ENCODE measurements around the gene OTOGL. TPM values are rescaled to one million over a fixed set of nuclear protein-coding genes. Genes with fewer than 3 reads are reported as not detected.

The OTOGL gene
- polyA plus RNA-seq, 1 donor = 0.22 TPM

- Histone ChIP-seq H3K36me3 (ENCODE audit: control insufficient read depth, insufficient read depth, low read length) (no peaks in the 10 kb centered on the region), H3K9me3 (ENCODE audit: control insufficient read depth, low read depth, low read length) (no peaks in the 10 kb centered on the region), H3K27me3 (ENCODE audit: control insufficient read depth, insufficient read depth, low read length) (peaks cover 4% of the 10 kb centered on the region), H3K4me1 (ENCODE audit: control insufficient read depth, insufficient read depth, low read length) (no peaks in the 10 kb centered on the region), H3K27ac (ENCODE audit: low read length) (no peak overlapping the region), H3K4me3 (ENCODE audit: low read length) (no peak overlapping the region)
- no CpG with 5 or more reads among the region's 2 CpGs for WGBS (ENCODE audit: insufficient coverage, low lambda C conversion rate)
- no peak for DNase-seq
Measured at GRCh38 chr12:80162177-80162576, 62.8 kb downstream of the OTOGL start.

DNA sequence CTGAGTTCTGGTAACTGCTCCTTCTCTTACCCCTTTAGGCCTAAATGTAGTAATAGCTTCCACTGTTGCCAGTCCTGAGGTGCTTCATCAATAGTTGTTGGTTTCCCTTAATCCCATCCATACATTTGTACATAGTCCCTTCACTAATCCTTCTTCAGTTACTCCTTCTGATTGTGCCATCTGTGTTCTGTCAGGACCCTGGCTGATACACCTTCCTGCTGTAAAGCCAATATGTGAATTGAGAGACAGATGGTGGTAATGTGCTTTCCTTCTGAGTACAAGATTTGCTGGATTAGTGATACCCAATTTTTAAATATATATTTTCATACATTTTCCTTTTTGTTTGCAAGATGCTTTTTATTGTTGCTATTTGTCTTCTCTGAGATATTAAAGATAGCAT is 66.4 kb downstream of the OTOGL start:
- Histone ChIP-seq H3K27me3 (ENCODE audit: control insufficient read depth, insufficient read depth, low read length) (peaks cover 6% of the 10 kb centered on the region), H3K4me3 (ENCODE audit: low read length) (no peak overlapping the region), H3K9me3 (ENCODE audit: control insufficient read depth, low read depth, low read length) (no peaks in the 10 kb centered on the region), H3K4me1 (ENCODE audit: control insufficient read depth, insufficient read depth, low read length) (no peaks in the 10 kb centered on the region), H3K36me3 (ENCODE audit: control insufficient read depth, insufficient read depth, low read length) (no peaks in the 10 kb centered on the region), H3K27ac (ENCODE audit: low read length) (no peak overlapping the region)
- no peak for DNase-seq

DNA sequence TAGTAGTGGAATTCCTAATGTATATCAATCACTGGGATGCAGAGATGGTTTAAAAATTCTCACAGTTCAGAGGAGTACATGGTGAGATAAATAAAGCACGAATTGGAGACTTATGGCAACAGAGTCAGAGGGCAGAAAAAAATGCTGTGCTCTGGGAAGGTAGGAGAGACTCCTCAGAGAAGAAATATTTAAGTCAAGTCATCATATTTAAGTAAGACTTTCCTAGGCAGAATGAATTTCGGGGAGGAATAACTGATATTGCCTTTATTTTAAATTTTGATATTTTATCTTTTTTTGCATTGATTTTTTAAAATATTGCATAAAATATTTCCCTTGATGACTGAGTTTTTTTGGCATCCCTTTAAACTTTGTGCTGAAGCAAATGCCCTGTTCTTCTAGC is 67.4 kb downstream of the OTOGL start:
- no peaks in the 10 kb centered on the region for H3K4me1 ChIP-seq (ENCODE audit: control insufficient read depth, insufficient read depth, low read length)

DNA sequence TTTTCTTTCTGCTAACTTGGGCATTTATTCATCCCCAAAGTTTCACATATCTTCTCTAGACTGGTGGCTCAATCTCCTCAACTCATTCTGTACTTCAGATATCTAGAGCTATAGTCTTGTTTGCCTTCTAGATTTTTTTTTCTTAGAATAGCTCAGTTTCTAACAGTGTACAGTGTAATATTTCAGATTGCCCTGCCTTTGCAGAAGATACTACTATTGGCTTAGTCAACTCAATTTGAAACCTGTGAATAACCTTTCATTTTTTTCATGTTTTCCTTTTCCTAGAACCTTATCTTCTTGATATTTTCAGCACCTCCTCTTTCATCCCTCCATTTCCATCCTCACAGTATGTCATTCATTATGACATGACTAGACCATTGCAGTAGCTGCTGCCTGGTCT is 69.6 kb downstream of the OTOGL start:
- no peaks in the 10 kb centered on the region for H3K9me3 ChIP-seq (ENCODE audit: control insufficient read depth, low read depth, low read length)
- H3K27me3 ChIP-seq (ENCODE audit: control insufficient read depth, insufficient read depth, low read length) = peaks cover 2% of the 10 kb centered on the region
- no peaks in the 10 kb centered on the region for H3K36me3 ChIP-seq (ENCODE audit: control insufficient read depth, insufficient read depth, low read length)
- H3K4me3 ChIP-seq (ENCODE audit: low read length) = no peak overlapping the region
- DNase-seq = no peak
- no peak overlapping the region for H3K27ac ChIP-seq (ENCODE audit: low read length)
- H3K4me1 ChIP-seq (ENCODE audit: control insufficient read depth, insufficient read depth, low read length) = no peaks in the 10 kb centered on the region

More for the DNA sequence above, 67.4 kb downstream of the OTOGL start:
- Histone ChIP-seq H3K27ac (ENCODE audit: low read length) (no peak overlapping the region), H3K9me3 (ENCODE audit: control insufficient read depth, low read depth, low read length) (no peaks in the 10 kb centered on the region), H3K36me3 (ENCODE audit: control insufficient read depth, insufficient read depth, low read length) (no peaks in the 10 kb centered on the region), H3K27me3 (ENCODE audit: control insufficient read depth, insufficient read depth, low read length) (peaks cover 6% of the 10 kb centered on the region), H3K4me3 (ENCODE audit: low read length) (no peak overlapping the region)
- WGBS (ENCODE audit: insufficient coverage, low lambda C conversion rate) = 62% methylated on average over 2 of the region's 2 CpGs
- DNase-seq = no peak

GRCh38 chr12:80170915-80171314 is 71.6 kb downstream of the OTOGL start:
- H3K9me3 ChIP-seq (ENCODE audit: control insufficient read depth, low read depth, low read length) = no peaks in the 10 kb centered on the region
- H3K36me3 ChIP-seq (ENCODE audit: control insufficient read depth, insufficient read depth, low read length) = no peaks in the 10 kb centered on the region
- no peaks in the 10 kb centered on the region for H3K4me1 ChIP-seq (ENCODE audit: control insufficient read depth, insufficient read depth, low read length)
- peaks cover 2% of the 10 kb centered on the region for H3K27me3 ChIP-seq (ENCODE audit: control insufficient read depth, insufficient read depth, low read length)
- H3K4me3 ChIP-seq (ENCODE audit: low read length) = no peak overlapping the region
- no CpG with 5 or more reads among the region's 2 CpGs for WGBS (ENCODE audit: insufficient coverage, low lambda C conversion rate)
- no peak overlapping the region for H3K27ac ChIP-seq (ENCODE audit: low read length)
- DNase-seq = no peak

- Histone ChIP-seq H3K4me1 (ENCODE audit: control insufficient read depth, insufficient read depth, low read length) (no peaks in the 10 kb centered on the region), H3K36me3 (ENCODE audit: control insufficient read depth, insufficient read depth, low read length) (no peaks in the 10 kb centered on the region), H3K27ac (ENCODE audit: low read length) (no peak overlapping the region), H3K4me3 (ENCODE audit: low read length) (no peak overlapping the region), H3K9me3 (ENCODE audit: control insufficient read depth, low read depth, low read length) (no peaks in the 10 kb centered on the region), H3K27me3 (ENCODE audit: control insufficient read depth, insufficient read depth, low read length) (no peaks in the 10 kb centered on the region)
- no CpG with 5 or more reads among the region's 5 CpGs for WGBS (ENCODE audit: insufficient coverage, low lambda C conversion rate)
- no peak for DNase-seq
Measured at GRCh38 chr12:80173083-80173864, 73.9 kb downstream of the OTOGL start.

- Histone ChIP-seq H3K27ac (ENCODE audit: low read length) (no peak overlapping the region), H3K9me3 (ENCODE audit: control insufficient read depth, low read depth, low read length) (no peaks in the 10 kb centered on the region), H3K4me1 (ENCODE audit: control insufficient read depth, insufficient read depth, low read length) (no peaks in the 10 kb centered on the region), H3K36me3 (ENCODE audit: control insufficient read depth, insufficient read depth, low read length) (no peaks in the 10 kb centered on the region), H3K4me3 (ENCODE audit: low read length) (no peak overlapping the region), H3K27me3 (ENCODE audit: control insufficient read depth, insufficient read depth, low read length) (no peaks in the 10 kb centered on the region)
- 100% methylated on average over 1 of the region's 2 CpGs for WGBS (ENCODE audit: insufficient coverage, low lambda C conversion rate)
- no peak for DNase-seq
Measured at GRCh38 chr12:80175307-80175930, 76.1 kb downstream of the OTOGL start.

DNA sequence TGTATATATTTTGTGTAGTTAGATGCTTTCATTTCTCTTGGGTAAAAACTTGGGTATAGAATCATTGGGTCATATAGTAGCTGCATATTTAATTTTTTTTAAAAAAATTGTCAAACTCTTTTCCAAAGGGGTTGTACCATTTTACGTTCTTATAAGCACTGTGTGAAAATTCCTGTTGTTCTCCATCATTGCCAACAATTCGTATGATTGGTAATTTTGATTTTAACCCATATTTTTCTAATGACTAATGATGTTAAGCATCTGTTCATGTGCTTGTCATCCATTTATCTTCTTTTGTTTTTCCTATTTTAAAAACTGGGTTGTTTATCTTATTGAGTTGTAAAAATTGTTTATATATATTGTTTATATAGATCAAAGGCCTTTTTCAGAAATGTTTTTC is 77.4 kb downstream of the OTOGL start:
- 100% methylated on average over 2 of the region's 2 CpGs for WGBS (ENCODE audit: insufficient coverage, low lambda C conversion rate)
- Histone ChIP-seq H3K27me3 (ENCODE audit: control insufficient read depth, insufficient read depth, low read length) (no peaks in the 10 kb centered on the region), H3K36me3 (ENCODE audit: control insufficient read depth, insufficient read depth, low read length) (no peaks in the 10 kb centered on the region), H3K4me3 (ENCODE audit: low read length) (no peak overlapping the region), H3K4me1 (ENCODE audit: control insufficient read depth, insufficient read depth, low read length) (no peaks in the 10 kb centered on the region), H3K27ac (ENCODE audit: low read length) (no peak overlapping the region), H3K9me3 (ENCODE audit: control insufficient read depth, low read depth, low read length) (no peaks in the 10 kb centered on the region)
- no peak for DNase-seq

DNA sequence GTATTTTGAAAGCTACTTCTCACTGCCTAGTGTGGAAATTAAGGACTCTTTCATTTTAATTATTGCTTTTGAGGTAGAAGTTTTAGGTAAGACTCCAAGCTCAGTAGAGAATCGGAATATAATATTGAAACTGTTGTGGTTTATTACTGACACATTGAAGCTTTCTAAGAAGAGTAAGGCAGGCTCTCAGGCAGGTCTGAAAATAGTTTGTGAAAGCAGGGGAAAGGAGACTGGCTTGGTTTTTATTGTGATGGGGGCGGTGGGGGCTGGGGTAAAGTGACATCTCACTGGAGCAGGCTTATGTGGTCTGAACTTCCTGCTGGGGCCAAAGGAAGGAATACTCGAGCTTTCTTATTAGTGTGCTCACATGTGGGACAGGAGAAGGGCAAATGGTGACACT is 79.5 kb downstream of the OTOGL start:
- 80% methylated on average over 1 of the region's 3 CpGs for WGBS (ENCODE audit: insufficient coverage, low lambda C conversion rate)
- Histone ChIP-seq H3K36me3 (ENCODE audit: control insufficient read depth, insufficient read depth, low read length) (no peaks in the 10 kb centered on the region), H3K9me3 (ENCODE audit: control insufficient read depth, low read depth, low read length) (no peaks in the 10 kb centered on the region), H3K27me3 (ENCODE audit: control insufficient read depth, insufficient read depth, low read length) (no peaks in the 10 kb centered on the region), H3K4me3 (ENCODE audit: low read length) (no peak overlapping the region), H3K4me1 (ENCODE audit: control insufficient read depth, insufficient read depth, low read length) (no peaks in the 10 kb centered on the region), H3K27ac (ENCODE audit: low read length) (no peak overlapping the region)
- DNase-seq = no peak

DNA sequence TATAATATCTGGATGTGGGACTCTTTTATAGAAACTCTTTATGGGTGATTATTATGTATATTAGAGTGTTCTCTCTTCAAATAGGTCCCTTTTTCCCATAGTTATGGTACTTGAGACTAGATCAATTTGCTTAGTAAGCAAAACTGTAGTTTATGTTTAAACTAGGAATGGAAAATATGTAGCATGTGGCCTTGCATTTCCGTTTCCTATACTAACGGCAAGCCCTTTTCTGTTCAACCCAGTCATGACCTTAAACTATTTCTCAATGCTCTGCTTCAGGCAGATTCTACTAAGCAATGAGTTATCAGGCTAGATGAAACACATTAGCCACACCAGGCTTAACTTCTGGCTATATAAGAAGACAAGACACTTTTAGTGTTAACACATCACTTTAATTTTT is 84.6 kb downstream of the OTOGL start:
- H3K36me3 ChIP-seq (ENCODE audit: control insufficient read depth, insufficient read depth, low read length) = no peaks in the 10 kb centered on the region
- DNase-seq = no peak
- no peaks in the 10 kb centered on the region for H3K9me3 ChIP-seq (ENCODE audit: control insufficient read depth, low read depth, low read length)
- WGBS (ENCODE audit: insufficient coverage, low lambda C conversion rate) = 80% methylated on average over 1 of the region's 2 CpGs
- no peaks in the 10 kb centered on the region for H3K4me1 ChIP-seq (ENCODE audit: control insufficient read depth, insufficient read depth, low read length)
- no peak overlapping the region for H3K4me3 ChIP-seq (ENCODE audit: low read length)
- H3K27me3 ChIP-seq (ENCODE audit: control insufficient read depth, insufficient read depth, low read length) = no peaks in the 10 kb centered on the region
- H3K27ac ChIP-seq (ENCODE audit: low read length) = no peak overlapping the region

DNA sequence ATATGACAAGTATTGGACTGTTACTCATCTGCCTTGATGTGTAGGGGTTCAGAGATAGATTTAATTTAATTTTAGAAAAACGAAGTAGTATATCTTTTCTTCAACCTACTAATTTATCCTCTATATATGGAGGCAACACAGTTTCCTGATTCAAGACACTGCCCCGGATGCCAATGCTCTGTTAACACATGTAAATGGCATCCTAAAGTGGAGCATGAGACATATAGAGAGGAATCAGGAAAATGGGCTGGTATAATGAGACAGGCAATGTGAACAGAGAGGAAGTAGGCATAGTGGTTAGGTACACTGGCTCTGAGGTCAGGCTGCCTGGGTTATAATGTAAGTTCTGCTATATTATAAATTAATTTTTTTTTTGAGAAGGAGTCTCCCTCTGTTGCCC is 85.6 kb downstream of the OTOGL start:
- Histone ChIP-seq H3K4me3 (ENCODE audit: low read length) (no peak overlapping the region), H3K9me3 (ENCODE audit: control insufficient read depth, low read depth, low read length) (no peaks in the 10 kb centered on the region), H3K36me3 (ENCODE audit: control insufficient read depth, insufficient read depth, low read length) (no peaks in the 10 kb centered on the region), H3K4me1 (ENCODE audit: control insufficient read depth, insufficient read depth, low read length) (no peaks in the 10 kb centered on the region), H3K27me3 (ENCODE audit: control insufficient read depth, insufficient read depth, low read length) (no peaks in the 10 kb centered on the region), H3K27ac (ENCODE audit: low read length) (no peak overlapping the region)
- DNase-seq = no peak
- 0% methylated on average over 1 of the region's 2 CpGs for WGBS (ENCODE audit: insufficient coverage, low lambda C conversion rate)
